Measurements from ENCODE around the gene ARHGEF25.
"Not testable (repeated sequence)": the region's sequence is repeated elsewhere in the genome, so short reads cannot be mapped to it uniquely, and the experiment has no call there.

Gene ARHGEF25

GRCh38 chr12:57609781-57610553 is 1.3 kb upstream of the ARHGEF25 start:
- DNase-seq = no peak

- no peak for DNase-seq
These were observed 604 bp upstream of the ARHGEF25 start for GRCh38 chr12:57610554-57611107.

GRCh38 chr12:57611827-57612710 is 834 bp downstream of the ARHGEF25 start:
- no peak for DNase-seq

- no peak for DNase-seq
These were observed 1.6 kb downstream of the ARHGEF25 start for GRCh38 chr12:57612711-57613426.

GRCh38 chr12:57613427-57614109 is 2.3 kb downstream of the ARHGEF25 start:
- no peak for DNase-seq

GRCh38 chr12:57614178-57614947 is 3.1 kb downstream of the ARHGEF25 start:
- DNase-seq = no peak

GRCh38 chr12:57614948-57615500 is 3.8 kb downstream of the ARHGEF25 start:
- DNase-seq = no peak

GRCh38 chr12:57615637-57616036 is 4.4 kb downstream of the ARHGEF25 start:
- no peak for DNase-seq

- no peak for DNase-seq
These were observed 5.3 kb downstream of the ARHGEF25 start for GRCh38 chr12:57616383-57617101.

- no peak for DNase-seq
These were observed 6.7 kb downstream of the ARHGEF25 start for GRCh38 chr12:57617942-57618341.

GRCh38 chr12:57618431-57618830 is 7.2 kb downstream of the ARHGEF25 start:
- DNase-seq = not testable (repeated sequence)

GRCh38 chr12:57618966-57619433 is 7.8 kb downstream of the ARHGEF25 start:
- DNase-seq = no peak

- DNase-seq = no peak
These were observed 8.4 kb downstream of the ARHGEF25 start for GRCh38 chr12:57619434-57620244.

- no peak for DNase-seq
These were observed 9.2 kb downstream of the ARHGEF25 start for GRCh38 chr12:57620245-57620935.

- DNase-seq = no peak
These were observed 9.8 kb downstream of the ARHGEF25 start for GRCh38 chr12:57620936-57621496.

- peak; percentile 9 to 36 for DNase-seq
These were observed 10.5 kb downstream of the ARHGEF25 start for GRCh38 chr12:57621497-57622292.

All from bone marrow (tissue), 2 donors.